ENCODE results near the gene MED13L.
"Not testable (repeated sequence)": the region's sequence is repeated elsewhere in the genome, so short reads cannot be mapped to it uniquely, and the experiment has no call there.

Gene MED13L

GRCh38 chr12:116303066-116303465 lies 25.6 kb upstream of the MED13L start:
- DNase-seq (no peak), ATAC-seq (no peak)

- no peak for DNase-seq
- no peak for ATAC-seq
Observed at GRCh38 chr12:116302166-116303058, 24.9 kb upstream of the MED13L start.

- no peak for DNase-seq
- no peak for ATAC-seq
Observed at GRCh38 chr12:116301621-116302020, 24.1 kb upstream of the MED13L start.

GRCh38 chr12:116299665-116300328 lies 22.3 kb upstream of the MED13L start:
- no peak for ATAC-seq
- no peak for DNase-seq

GRCh38 chr12:116299064-116299463 lies 21.6 kb upstream of the MED13L start:
- DNase-seq (no peak), ATAC-seq (peak; percentile 9)

- no peak for DNase-seq
- no peak for ATAC-seq
Observed at GRCh38 chr12:116298578-116298977, 21.1 kb upstream of the MED13L start.

- ATAC-seq (no peak), DNase-seq (no peak)
Observed at GRCh38 chr12:116297224-116297834, 19.8 kb upstream of the MED13L start.

- no peak for DNase-seq
- ATAC-seq: no peak
Observed at GRCh38 chr12:116295327-116296263, 18.1 kb upstream of the MED13L start.

- DNase-seq: no peak
Observed at GRCh38 chr12:116294454-116295165, 17.1 kb upstream of the MED13L start.

GRCh38 chr12:116293687-116294453 lies 16.4 kb upstream of the MED13L start:
- DNase-seq: no peak
- ATAC-seq: no peak

More at GRCh38 chr12:116294454-116295165, 17.1 kb upstream of the MED13L start:
- no peak for ATAC-seq

- ATAC-seq: no peak
- DNase-seq: no peak
Observed at GRCh38 chr12:116291218-116291617, 13.7 kb upstream of the MED13L start.

GRCh38 chr12:116288735-116289134 lies 11.2 kb upstream of the MED13L start:
- DNase-seq: no peak
- no peak for ATAC-seq

- DNase-seq (no peak), ATAC-seq (no peak)
Observed at GRCh38 chr12:116287842-116288301, 10.4 kb upstream of the MED13L start.

GRCh38 chr12:116284396-116284795 lies 6.9 kb upstream of the MED13L start:
- DNase-seq: no peak
- ATAC-seq: no peak

GRCh38 chr12:116283881-116284280 lies 6.4 kb upstream of the MED13L start:
- not testable (repeated sequence) for DNase-seq, ATAC-seq

- ATAC-seq: no peak
- DNase-seq: no peak
Observed at GRCh38 chr12:116282371-116283286, 5.1 kb upstream of the MED13L start.

- no peak for ATAC-seq
- DNase-seq: no peak
Observed at GRCh38 chr12:116280595-116281290, 3.2 kb upstream of the MED13L start.

GRCh38 chr12:116278667-116279066 lies 1.2 kb upstream of the MED13L start:
- no peak for DNase-seq
- no peak for ATAC-seq

- no peak for DNase-seq
- no peak for ATAC-seq
Observed at GRCh38 chr12:116278279-116278626, 760 bp upstream of the MED13L start.

All from stimulated activated naive CD8-positive, alpha-beta T cell treated with anti-CD3 and anti-CD28 coated beads, Interleukin-15, Interleukin-2, amounts not matched to agents 100 U/mL and 50 U/mL, for 24 hours (primary cell).